ENCODE data around the gene TNRC18.

TNRC18 gene

DNA sequence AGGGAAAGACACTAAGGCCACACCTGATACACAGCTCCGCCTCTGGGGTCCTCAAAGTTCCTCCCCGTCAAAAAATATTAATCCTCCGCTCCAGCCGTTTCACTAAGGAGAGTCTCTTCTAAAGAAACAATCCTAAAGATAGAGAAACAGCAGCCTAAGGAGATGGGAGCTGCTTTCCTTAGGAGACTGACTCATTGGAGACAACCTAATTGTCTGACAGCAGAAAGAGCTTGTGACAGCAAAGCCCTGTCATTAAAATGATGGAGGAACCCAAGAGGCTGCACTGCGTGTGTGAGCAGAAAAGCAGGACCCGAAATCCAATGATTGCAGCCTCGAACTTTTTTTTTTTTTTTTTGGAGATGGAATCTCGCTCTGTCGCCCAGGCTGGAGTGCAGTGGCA lies 44.0 kb upstream of the TNRC18 start:
- DNase-seq (ENCODE audit: extremely low read depth, low read depth) = no peak

GRCh38 chr7:5466551-5466950 lies 42.9 kb upstream of the TNRC18 start:
- no peak for TF ChIP-seq CTCF (IDR thresholded peaks at IDR 0.05; ENCODE audit: low read depth, low read length)
- no peak for DNase-seq (ENCODE audit: extremely low read depth, low read depth)

More for the DNA sequence above, 44.0 kb upstream of the TNRC18 start:
- no peak for TF ChIP-seq CTCF (IDR thresholded peaks at IDR 0.05; ENCODE audit: low read depth, low read length)

- TF ChIP-seq CTCF (IDR thresholded peaks at IDR 0.05; ENCODE audit: low read depth, low read length) = no peak
- no peak for DNase-seq (ENCODE audit: extremely low read depth, low read depth)
Measured at GRCh38 chr7:5463031-5463430, 39.4 kb upstream of the TNRC18 start.

DNA sequence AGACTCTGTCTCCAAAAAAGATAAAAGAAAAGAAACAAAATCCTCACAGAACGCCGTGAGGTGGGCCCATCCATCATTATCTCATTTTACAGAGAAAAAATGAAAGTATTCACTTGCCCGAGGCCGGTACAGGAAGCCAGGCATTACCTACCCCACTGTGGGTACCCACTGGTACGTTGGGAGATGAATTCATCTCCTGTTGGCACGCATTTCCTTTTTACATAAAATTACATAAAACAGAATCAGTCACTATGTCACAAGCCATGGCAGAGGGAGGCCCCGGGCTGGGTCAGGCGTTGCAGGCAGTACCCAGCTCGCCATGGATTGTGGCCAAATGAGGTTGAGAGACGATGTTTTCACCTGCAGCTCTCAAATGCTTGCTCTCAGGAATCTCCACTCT lies 38.6 kb upstream of the TNRC18 start:
- no peak for TF ChIP-seq CTCF (IDR thresholded peaks at IDR 0.05; ENCODE audit: low read depth, low read length)
- DNase-seq (ENCODE audit: extremely low read depth, low read depth) = no peak

- DNase-seq (ENCODE audit: extremely low read depth, low read depth) = no peak
- no peak for TF ChIP-seq CTCF (IDR thresholded peaks at IDR 0.05; ENCODE audit: low read depth, low read length)
Measured at GRCh38 chr7:5458921-5459480, 35.4 kb upstream of the TNRC18 start.

GRCh38 chr7:5457245-5457735 lies 33.7 kb upstream of the TNRC18 start:
- DNase-seq (ENCODE audit: extremely low read depth, low read depth) = no peak
- no peak for TF ChIP-seq CTCF (IDR thresholded peaks at IDR 0.05; ENCODE audit: low read depth, low read length)

GRCh38 chr7:5456409-5456808 lies 32.8 kb upstream of the TNRC18 start:
- no peak for DNase-seq (ENCODE audit: extremely low read depth, low read depth)
- no peak for TF ChIP-seq CTCF (IDR thresholded peaks at IDR 0.05; ENCODE audit: low read depth, low read length)

All from AG09319 (cell line).